Gastroesophageal sphincter (tissue), 4 donors: ENCODE results near the gene INSIG1. TPM values are rescaled to one million over a fixed set of nuclear protein-coding genes. Genes with fewer than 3 reads are reported as not detected.

ENCODE experiments used
- ATAC-seq: fragments of 150-250 bp; one replicate; pipeline ENCODE4 v1.9.1; 2016; ENCODE audit warnings: mild to moderate bottlenecking, moderate library complexity
- H3K27ac ChIP-seq, 4 donors: fragments of 200-600 bp; sonication (generic) in 3 of 4; 1 replicate in 3 of 4; 2 replicates in 1 of 4; pipeline ENCODE4 v1.5.1; 2016 to 2019
- H3K27me3 ChIP-seq: fragments of 200-600 bp; sonication (generic); one replicate; pipeline ENCODE4 v1.5.1; 2019
- H3K36me3 ChIP-seq, 2 donors: fragments of 200-600 bp; sonication (generic); one replicate each; pipeline ENCODE4 v1.5.1; 2019; ENCODE audit warnings: control low read depth in 1 of 2
- H3K4me1 ChIP-seq, 3 donors: fragments of 200-600 bp; sonication (generic); 1 replicate in 2 of 3; 2 replicates in 1 of 3; pipeline ENCODE4 v1.5.1; 2016 to 2019; ENCODE audit warnings: control low read depth in 2 of 3
- H3K4me3 ChIP-seq, 2 donors: fragments of 200-600 bp; sonication (generic); one replicate each; pipeline ENCODE4 v1.5.1; 2019; ENCODE audit warnings: mild to moderate bottlenecking in 1 of 2, moderate library complexity in 1 of 2
- H3K9me3 ChIP-seq, 3 donors: fragments of 200-600 bp; sonication (generic); one replicate each; pipeline ENCODE4 v1.5.1; 2017 to 2019; ENCODE audit warnings: control low read depth in 2 of 3
- CTCF ChIP-seq, 4 experiments: fragments of 200-600 bp in 2 of 4; fragments of 450-650 bp in 2 of 4; sonication (generic) in 1 of 4; IDR thresholded peaks; one replicate each; pipeline ENCODE4 v1.5.1; 2017 to 2019; ENCODE audit warnings: antibody characterized with exemption in 4 of 4, mild to moderate bottlenecking in 2 of 4, moderate library complexity in 2 of 4
- EP300 ChIP-seq: sonication (generic); formaldehyde crosslinking; IDR thresholded peaks from one replicate; pipeline ENCODE4 v1.6.1; 2017; ENCODE audit warnings: antibody characterized with exemption, mild to moderate bottlenecking
- POLR2A ChIP-seq, 2 donors: fragments of 450-650 bp; IDR thresholded peaks; one replicate each; pipeline ENCODE4 v1.6.1; 2017; ENCODE audit warnings: antibody characterized with exemption in 2 of 2, mild to moderate bottlenecking in 2 of 2, moderate library complexity in 1 of 2
- POLR2AphosphoS5 ChIP-seq: sonication (generic); formaldehyde crosslinking; IDR thresholded peaks from one replicate; pipeline ENCODE4 v1.6.1; 2017; ENCODE audit warnings: antibody characterized with exemption
- WGBS, 2 donors: methylation state at CpG; one replicate each; pipeline ENCODE4 v1.1.5; 2018; ENCODE audit warnings: low coverage in 1 of 2; 5-methylcytosine and 5-hydroxymethylcytosine counted together
- total RNA-seq, 4 donors: library from RNA; depleted of rRNA; stranded (reverse); fragments of >200 nt; gene quantifications; one replicate each; pipeline ENCODE4 v1.1.0, GENCODE V29; 2016

Gene INSIG1
- total RNA-seq, 4 donors from 2014 or later: 18.8 to 52.1 (median 30.7) TPM

DNA sequence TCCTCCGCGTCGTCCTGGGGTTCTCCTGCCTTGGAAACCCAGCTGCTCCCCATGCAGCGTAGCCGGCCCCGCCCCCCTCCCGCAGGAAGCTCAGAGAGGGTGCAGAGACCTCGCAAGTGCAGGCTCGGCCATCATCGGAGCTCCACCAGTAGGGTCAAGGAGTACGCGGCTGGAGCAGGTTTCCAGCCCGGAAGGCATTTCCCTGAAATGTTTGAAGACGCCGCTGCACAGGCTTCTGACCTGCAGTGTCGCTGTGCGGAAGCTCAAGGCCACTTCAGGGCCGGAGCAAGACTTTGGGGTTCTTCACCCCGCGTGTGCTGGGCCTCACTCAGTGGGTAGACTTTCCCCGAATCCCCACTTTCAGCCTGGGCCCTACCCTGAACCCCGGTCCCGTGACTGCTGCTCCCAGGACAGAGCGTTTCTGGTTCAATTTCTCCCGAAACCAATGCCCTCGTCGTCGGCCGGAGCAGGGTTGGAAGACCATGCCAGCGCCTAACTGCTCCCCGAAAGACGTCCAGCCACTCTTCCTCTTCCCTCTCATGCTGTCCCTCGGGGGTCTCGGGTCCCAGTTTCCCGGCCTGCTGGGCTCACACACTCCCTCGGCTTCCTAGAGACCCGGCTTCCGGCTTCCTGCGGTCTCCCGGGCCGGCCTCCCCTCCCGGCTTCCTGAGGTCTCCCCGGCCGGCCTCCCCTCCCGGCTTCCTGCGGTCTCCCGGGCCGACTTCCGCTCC, 52.1 kb downstream of the INSIG1 start:
- peaks cover 61% of the 10 kb centered on the region for H3K27me3 ChIP-seq
- no peak overlapping the region for H3K4me3 ChIP-seq
- ATAC-seq: no peak
- 79 to 89% methylated on average over 6 to 32 of the region's 49 CpGs for WGBS, 2 donors
- H3K9me3 ChIP-seq: no peaks in the 10 kb centered on the region
- TF ChIP-seq POLR2A (IDR thresholded peaks at IDR 0.05) (no peak), CTCF (IDR thresholded peaks at IDR 0.05) (no peak), EP300 (no peak), POLR2AphosphoS5 (no peak)
- H3K4me1 ChIP-seq: peaks cover 0 to 8% (median 4%) of the 10 kb centered on the region in 3 donors
- H3K27ac ChIP-seq: no peak overlapping the region
- H3K36me3 ChIP-seq: no peaks in the 10 kb centered on the region

GRCh38 chr7:155351120-155351870, 53.6 kb downstream of the INSIG1 start:
- TF ChIP-seq CTCF (IDR thresholded peaks at IDR 0.05) (no peak), POLR2A (IDR thresholded peaks at IDR 0.05) (no peak), EP300 (no peak), POLR2AphosphoS5 (no peak)
- ATAC-seq: no peak
- H3K27me3 ChIP-seq: peaks cover 62% of the 10 kb centered on the region
- WGBS, 2 donors: 77% methylated on average over 9 of the region's 14 CpGs; no CpG with 5 or more reads in 1 of the 2 donors
- no peak overlapping the region for H3K4me3 ChIP-seq
- H3K27ac ChIP-seq: no peak overlapping the region
- no peaks in the 10 kb centered on the region for H3K4me1 ChIP-seq
- H3K36me3 ChIP-seq: no peaks in the 10 kb centered on the region
- no peaks in the 10 kb centered on the region for H3K9me3 ChIP-seq

- H3K9me3 ChIP-seq: no peaks in the 10 kb centered on the region
- no peak overlapping the region for H3K4me3 ChIP-seq
- TF ChIP-seq EP300 (no peak), POLR2AphosphoS5 (no peak), POLR2A (IDR thresholded peaks at IDR 0.05) (no peak), CTCF (IDR thresholded peaks at IDR 0.05) (no peak)
- H3K27ac ChIP-seq: no peak overlapping the region
- no peaks in the 10 kb centered on the region for H3K4me1 ChIP-seq
- WGBS, 2 donors: 31 to 65% methylated on average over 3 to 9 of the region's 21 CpGs
- no peaks in the 10 kb centered on the region for H3K36me3 ChIP-seq
- peaks cover 69% of the 10 kb centered on the region for H3K27me3 ChIP-seq
- no peak for ATAC-seq
These were observed 54.5 kb downstream of the INSIG1 start for GRCh38 chr7:155352076-155352752.

DNA sequence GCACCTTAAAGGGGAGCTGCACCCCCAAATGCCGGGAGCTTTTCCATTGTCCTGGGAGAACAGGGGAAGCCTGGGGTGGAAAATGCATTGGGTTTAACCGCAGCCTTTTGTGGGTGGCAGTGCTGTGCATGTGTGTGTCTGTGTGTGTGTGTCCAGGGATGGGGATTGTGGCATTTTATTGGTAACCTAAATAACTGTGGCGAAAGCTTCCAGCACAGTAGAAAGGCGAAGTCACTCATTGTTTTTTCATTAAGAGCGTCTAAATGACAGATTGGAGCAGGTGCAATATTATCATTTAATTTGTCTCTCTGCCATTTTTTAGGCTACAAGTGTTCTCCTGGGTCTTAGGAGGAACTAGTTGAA, 55.1 kb downstream of the INSIG1 start:
- WGBS, 2 donors: 73 to 79% methylated on average over 2 to 3 of the region's 5 CpGs
- TF ChIP-seq EP300: no peak
- no peak for TF ChIP-seq POLR2AphosphoS5
- no peak for TF ChIP-seq POLR2A (IDR thresholded peaks at IDR 0.05)
- TF ChIP-seq CTCF (IDR thresholded peaks at IDR 0.05): no peak
- Histone ChIP-seq H3K36me3 (no peaks in the 10 kb centered on the region), H3K4me1 (no peaks in the 10 kb centered on the region), H3K27me3 (peaks cover 74% of the 10 kb centered on the region), H3K9me3 (no peaks in the 10 kb centered on the region), H3K4me3 (no peak overlapping the region), H3K27ac (no peak overlapping the region)
- no peak for ATAC-seq
